Measurements from ENCODE around the gene TRAK1. TPM values are rescaled to one million over a fixed set of nuclear protein-coding genes. Genes with fewer than 3 reads are reported as not detected.
A peak's percentile ranks its signal among the peaks of the same experiment; 100 is the strongest.

Gene TRAK1
- total RNA-seq, 1 donor from 2014 or later: 49.2 TPM

DNA sequence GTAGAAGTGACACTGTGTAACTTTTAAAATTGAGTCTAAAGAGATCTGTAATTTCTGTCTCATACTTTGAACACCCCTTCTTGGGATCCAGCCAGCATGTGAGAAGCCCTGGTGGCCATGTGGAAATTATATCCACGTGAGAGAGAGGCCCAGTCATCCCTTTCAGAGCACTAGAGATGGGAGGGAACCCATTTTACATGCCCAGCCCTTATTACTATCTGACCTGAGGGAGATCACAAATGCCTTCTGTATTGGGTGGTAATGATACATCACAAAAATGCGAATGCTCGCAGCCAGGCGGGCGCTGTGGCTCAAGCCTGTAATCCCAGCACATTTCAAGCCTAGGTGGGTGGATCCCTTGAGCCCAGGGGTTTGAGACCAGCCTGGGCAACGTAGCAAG lies 27.3 kb upstream of the TRAK1 start:
- H3K27ac Mint-ChIP-seq: peak overlapping the region; percentile 74
- H3K36me3 Mint-ChIP-seq: no peaks in the 10 kb centered on the region
- peaks cover 39% of the 10 kb centered on the region for H3K4me1 Mint-ChIP-seq (ENCODE audit: unreplicated experiment)
- TF ChIP-seq, protein P1, sequence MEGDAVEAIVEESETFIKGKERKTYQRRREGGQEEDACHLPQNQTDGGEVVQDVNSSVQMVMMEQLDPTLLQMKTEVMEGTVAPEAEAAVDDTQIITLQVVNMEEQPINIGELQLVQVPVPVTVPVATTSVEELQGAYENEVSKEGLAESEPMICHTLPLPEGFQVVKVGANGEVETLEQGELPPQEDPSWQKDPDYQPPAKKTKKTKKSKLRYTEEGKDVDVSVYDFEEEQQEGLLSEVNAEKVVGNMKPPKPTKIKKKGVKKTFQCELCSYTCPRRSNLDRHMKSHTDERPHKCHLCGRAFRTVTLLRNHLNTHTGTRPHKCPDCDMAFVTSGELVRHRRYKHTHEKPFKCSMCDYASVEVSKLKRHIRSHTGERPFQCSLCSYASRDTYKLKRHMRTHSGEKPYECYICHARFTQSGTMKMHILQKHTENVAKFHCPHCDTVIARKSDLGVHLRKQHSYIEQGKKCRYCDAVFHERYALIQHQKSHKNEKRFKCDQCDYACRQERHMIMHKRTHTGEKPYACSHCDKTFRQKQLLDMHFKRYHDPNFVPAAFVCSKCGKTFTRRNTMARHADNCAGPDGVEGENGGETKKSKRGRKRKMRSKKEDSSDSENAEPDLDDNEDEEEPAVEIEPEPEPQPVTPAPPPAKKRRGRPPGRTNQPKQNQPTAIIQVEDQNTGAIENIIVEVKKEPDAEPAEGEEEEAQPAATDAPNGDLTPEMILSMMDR (conservative IDR thresholded peaks at IDR 0.05): no peak
- no peak for DNase-seq (ENCODE audit: extremely low spot score, unreplicated experiment)
- no peaks in the 10 kb centered on the region for H3K9me3 Mint-ChIP-seq
- H3K4me3 Mint-ChIP-seq: no peak overlapping the region
- H3K27me3 Mint-ChIP-seq: no peaks in the 10 kb centered on the region

DNA sequence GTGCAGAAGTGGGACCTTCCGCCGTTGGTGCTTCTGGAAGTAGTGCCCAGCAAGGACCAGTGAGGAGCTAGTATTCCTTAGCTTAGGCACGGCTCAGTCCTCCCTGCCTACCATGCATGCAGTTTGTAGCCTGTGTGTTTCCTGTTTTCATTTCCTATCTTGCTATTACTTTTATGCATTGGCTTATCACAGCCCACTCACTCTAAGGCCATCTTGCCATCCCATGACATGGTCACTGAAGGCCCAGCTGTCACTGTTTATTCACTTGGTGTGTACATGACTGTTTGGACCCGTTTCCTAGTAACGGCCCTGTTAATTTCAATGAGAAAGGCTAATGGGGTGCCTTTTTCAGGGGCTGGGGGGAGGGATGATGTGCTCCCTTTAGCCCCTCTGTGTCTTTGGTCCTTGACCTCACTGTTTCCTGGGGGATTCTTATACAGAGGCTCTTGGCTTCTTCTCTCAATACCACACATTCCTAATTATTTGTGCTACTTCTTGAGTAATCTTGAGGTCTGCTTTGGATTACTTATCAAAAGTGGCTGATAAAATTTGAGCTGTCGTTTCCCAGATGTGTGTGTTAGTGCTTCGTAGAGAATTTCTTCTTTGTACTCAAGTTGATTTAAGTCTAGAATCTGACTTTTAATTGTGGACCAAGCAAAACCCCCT lies 24.5 kb upstream of the TRAK1 start:
- Mint-ChIP-seq H3K9me3 (no peaks in the 10 kb centered on the region), H3K36me3 (no peaks in the 10 kb centered on the region), H3K27me3 (no peaks in the 10 kb centered on the region), H3K4me3 (peak overlapping the region; percentile 48), H3K27ac (peak overlapping the region; percentile 91), H3K4me1 (ENCODE audit: unreplicated experiment) (peaks cover 49% of the 10 kb centered on the region)
- TF ChIP-seq, protein P1 (conservative IDR thresholded peaks at IDR 0.05): no peak
- no peak for DNase-seq (ENCODE audit: extremely low spot score, unreplicated experiment)

DNA sequence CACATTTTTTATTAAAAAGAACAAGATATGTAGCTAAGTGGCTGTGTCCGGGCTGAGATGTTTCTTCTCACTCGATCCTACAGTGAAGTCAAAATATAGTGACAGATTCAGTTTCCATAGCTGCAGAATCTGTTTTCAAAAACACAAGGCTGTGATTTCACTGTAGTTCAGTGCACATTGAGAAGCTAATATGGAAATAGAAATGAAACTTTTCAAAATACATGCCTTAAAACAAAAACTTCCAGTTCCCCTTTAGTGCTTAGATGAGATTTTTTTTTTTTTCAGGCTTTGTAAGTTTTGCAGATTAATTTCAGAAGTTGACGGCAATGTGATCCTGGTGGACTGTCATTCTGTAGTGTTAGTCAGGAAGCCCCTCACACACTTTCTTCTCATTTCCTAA lies 23.8 kb upstream of the TRAK1 start:
- peak overlapping the region; percentile 91 for H3K27ac Mint-ChIP-seq
- TF ChIP-seq, protein P1 (conservative IDR thresholded peaks at IDR 0.05): no peak
- no peaks in the 10 kb centered on the region for H3K36me3 Mint-ChIP-seq
- H3K9me3 Mint-ChIP-seq: no peaks in the 10 kb centered on the region
- H3K4me3 Mint-ChIP-seq: peak overlapping the region; percentile 48
- H3K4me1 Mint-ChIP-seq (ENCODE audit: unreplicated experiment): peaks cover 54% of the 10 kb centered on the region
- no peaks in the 10 kb centered on the region for H3K27me3 Mint-ChIP-seq
- DNase-seq (ENCODE audit: extremely low spot score, unreplicated experiment): no peak

DNA sequence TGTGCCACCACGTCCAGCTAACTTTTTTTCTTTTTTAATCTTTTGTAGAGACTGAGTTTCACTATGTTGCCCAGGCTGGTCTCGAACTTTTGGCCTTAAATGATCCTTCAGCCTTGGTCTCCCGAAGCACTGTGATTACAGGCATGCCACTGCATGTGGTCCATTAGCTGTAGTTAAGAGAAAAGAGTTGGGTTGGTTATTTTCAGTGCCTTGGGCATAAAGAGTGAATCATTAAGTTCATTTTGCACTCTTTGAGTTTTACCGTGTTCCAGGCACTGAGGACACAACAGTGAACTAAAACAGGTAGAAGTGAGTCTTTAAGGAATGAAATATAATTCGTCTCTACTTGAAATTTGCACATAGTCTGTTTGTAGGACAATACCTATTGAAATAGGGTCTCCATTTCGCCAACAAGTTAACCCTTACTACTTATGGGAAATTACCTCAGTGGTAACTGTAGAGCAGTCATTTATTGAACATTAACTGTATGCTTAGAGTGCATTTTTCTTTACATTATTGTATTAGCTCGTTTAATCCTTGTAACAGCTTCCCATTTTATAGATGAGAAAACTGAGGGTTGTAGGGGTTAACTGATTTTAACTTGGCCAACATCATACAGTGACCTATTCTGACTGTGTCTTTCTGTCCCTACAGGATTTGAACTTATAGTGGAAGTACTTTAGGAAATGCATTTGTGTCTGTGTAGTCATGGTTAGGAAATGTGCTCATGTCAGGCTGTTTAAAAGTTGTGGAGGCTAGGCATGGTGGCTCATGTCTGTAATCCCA lies 22.7 kb upstream of the TRAK1 start:
- Mint-ChIP-seq H3K4me3 (no peak overlapping the region), H3K36me3 (no peaks in the 10 kb centered on the region)
- TF ChIP-seq, protein P1 (conservative IDR thresholded peaks at IDR 0.05): no peak

DNA sequence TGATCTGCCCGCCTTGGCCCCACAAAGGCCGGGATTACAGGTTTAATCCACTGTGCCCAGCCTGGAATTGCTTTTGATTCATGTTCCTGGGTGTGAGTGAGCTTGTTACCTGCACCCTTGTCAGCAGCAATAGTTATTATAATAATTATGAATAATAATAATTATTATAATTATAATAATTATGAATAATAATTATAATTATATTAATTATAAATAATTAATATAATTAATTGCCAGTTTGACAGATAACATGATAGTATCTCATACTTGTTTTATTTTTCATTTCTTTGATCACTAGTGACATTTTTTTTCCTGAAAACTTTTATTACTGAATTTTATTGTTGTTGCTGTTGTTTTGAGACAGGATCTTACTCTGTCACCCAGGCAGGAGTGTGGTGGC lies 21.1 kb upstream of the TRAK1 start:
- Mint-ChIP-seq H3K27me3 (no peaks in the 10 kb centered on the region), H3K27ac (peak overlapping the region; percentile 53), H3K4me3 (no peak overlapping the region), H3K36me3 (no peaks in the 10 kb centered on the region), H3K4me1 (ENCODE audit: unreplicated experiment) (peaks cover 74% of the 10 kb centered on the region), H3K9me3 (no peaks in the 10 kb centered on the region)
- DNase-seq (ENCODE audit: extremely low spot score, unreplicated experiment): no peak
- TF ChIP-seq, protein P1 (conservative IDR thresholded peaks at IDR 0.05): no peak

More for the DNA sequence above, 22.7 kb upstream of the TRAK1 start:
- Mint-ChIP-seq H3K4me1 (ENCODE audit: unreplicated experiment) (peaks cover 66% of the 10 kb centered on the region), H3K27me3 (no peaks in the 10 kb centered on the region), H3K9me3 (no peaks in the 10 kb centered on the region), H3K27ac (peak overlapping the region; percentile 26)
- DNase-seq (ENCODE audit: extremely low spot score, unreplicated experiment): no peak

Data from type B pancreatic cell (in vitro differentiated cells).